Glomerular visceral epithelial cell (primary cell): ENCODE measurements around the gene ELAC1.

Experiments
- DNase-seq: peaks from one replicate; pipeline ENCODE4 v3.0.0-alpha.2; 2016; ENCODE audit errors: extremely low spot score

The ELAC1 gene

GRCh38 chr18:51020536-51020935 lies 52.7 kb downstream of the ELAC1 start:
- no peak for DNase-seq

DNA sequence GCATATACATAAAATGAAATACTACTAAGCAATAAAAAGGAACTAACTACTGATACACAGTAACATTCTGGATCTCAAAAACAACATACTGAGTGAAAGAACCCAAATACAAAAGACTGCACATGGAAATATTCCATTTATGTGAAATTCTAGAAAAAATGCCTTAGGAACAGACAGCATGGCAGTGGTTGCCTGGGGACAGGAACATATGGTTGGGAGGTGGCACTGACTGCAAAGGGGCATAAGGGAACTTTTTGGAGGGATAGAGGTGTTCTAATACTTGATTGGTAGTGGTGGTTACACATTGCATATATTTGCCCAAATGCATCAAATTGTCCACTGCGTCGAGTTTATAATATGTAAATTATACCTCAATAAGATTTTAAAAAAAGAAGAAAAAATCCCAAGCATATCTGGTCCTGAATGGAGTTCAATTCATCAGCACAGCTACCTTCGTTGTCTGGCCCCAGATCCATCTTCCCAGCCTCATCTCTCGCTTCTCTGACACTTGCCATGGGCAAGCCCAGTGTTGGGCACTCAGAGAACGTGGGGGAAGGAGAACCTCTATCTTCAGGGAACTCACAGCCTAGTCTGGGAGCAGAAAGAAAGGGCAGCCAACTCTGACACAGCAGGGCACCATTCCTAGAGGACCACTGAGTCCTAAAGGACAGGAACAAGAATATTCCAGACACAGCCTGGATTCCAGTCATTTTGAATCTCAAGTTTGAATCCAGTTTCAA lies 53.6 kb downstream of the ELAC1 start:
- DNase-seq, result no peak

DNA sequence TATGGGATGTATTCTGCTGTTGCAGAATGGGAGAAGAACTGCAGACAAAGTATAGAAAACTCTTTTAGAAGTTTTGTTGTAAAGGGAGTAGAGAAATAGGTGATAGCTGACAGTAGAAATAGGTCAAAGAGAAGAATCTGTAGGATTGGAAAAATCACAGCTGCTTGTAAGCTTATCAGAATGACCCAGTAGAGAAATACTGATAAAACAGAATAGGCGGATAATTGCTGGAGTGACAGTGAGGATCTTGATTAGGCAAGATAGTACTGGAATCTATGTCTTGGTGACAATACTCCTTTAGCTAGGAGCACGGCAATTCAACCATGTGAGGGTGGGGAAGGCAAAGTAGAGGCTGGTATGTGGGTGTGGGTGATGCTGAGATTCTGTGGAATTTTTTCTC lies 57.7 kb downstream of the ELAC1 start:
- no peak for DNase-seq

GRCh38 chr18:51028201-51028805 lies 60.5 kb downstream of the ELAC1 start:
- DNase-seq, result peak; percentile 16

- no peak for DNase-seq
Measured at GRCh38 chr18:51029378-51029693, 61.5 kb downstream of the ELAC1 start.

DNA sequence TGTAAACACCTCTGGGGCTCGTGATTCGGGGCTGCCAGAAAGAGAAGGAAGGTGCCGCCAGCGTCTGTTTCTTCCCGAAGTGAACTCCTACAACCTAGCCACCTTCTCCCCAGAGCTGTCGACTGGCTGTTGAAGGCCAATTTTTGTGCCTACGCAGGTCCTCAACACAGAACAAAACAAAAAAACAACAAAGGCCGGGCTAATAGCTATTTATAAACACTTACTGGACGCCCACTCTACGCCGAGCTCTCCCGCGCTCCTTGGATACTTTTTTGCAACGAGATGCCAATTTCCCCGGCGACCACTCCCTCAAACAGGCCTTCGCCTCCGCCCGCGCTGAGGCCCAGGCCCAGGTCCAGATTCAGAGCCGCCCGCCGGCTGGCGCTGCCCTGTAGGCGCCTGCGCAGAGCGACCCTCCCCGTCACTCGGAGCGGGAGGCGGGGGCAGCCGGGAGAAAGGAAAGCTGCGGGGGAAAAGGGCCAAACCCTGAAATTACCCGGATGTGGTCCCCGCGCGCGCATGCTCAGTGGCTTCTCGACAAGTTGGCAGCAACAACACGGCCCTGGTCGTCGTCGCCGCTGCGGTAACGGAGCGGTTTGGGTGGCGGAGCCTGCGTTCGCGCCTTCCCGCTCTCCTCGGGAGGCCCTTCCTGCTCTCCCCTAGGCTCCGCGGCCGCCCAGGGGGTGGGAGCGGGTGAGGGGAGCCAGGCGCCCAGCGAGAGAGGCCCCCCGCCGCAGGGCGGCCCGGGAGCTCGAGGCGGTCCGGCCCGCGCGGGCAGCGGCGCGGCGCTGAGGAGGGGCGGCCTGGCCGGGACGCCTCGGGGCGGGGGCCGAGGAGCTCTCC lies 62.1 kb downstream of the ELAC1 start, which contains the start of gene SMAD4:
Gene SMAD4, plus strand, starts transcription at position 520 of the 843 bp plus-strand sequence. CDS start 16,834 bp downstream, outside the sequence.
- DNase-seq, result peak; percentile 97

GRCh38 chr18:51030537-51031258 lies 62.9 kb downstream of the ELAC1 start:
- DNase-seq, result peak; percentile 74

GRCh38 chr18:51032193-51032592 lies 64.4 kb downstream of the ELAC1 start:
- DNase-seq, result no peak

- no peak for DNase-seq
Measured at GRCh38 chr18:51037230-51037629, 69.4 kb downstream of the ELAC1 start.
